Spinal cord (tissue), 10 donors: ENCODE measurements around the gene GUCY2C. TPM values are rescaled to one million over a fixed set of nuclear protein-coding genes. Genes with fewer than 3 reads are reported as not detected.
A peak's percentile ranks its signal among the peaks of the same experiment; 100 is the strongest.

Experiments
- DNase-seq, 6 donors: peaks; one replicate each; pipeline versions ENCODE4 v3.0.0 to v3.0.0-alpha.2; 2013 to 2015; ENCODE audit warnings: low spot score in 6 of 6, low read depth in 4 of 6
- H3K27ac ChIP-seq: one replicate; pipeline ENCODE4 v1.5.1; 2013; ENCODE audit warnings: low read depth, low read length, control low read depth
- H3K27me3 ChIP-seq: one replicate; pipeline ENCODE4 v1.6.1; 2013; ENCODE audit warnings: low read length; ENCODE audit not compliant: control insufficient read depth, insufficient read depth
- H3K36me3 ChIP-seq: one replicate; pipeline ENCODE4 v1.6.1; 2013; ENCODE audit warnings: low read length; ENCODE audit not compliant: control insufficient read depth, insufficient read depth
- H3K4me1 ChIP-seq: one replicate; pipeline ENCODE4 v1.6.1; 2013; ENCODE audit warnings: low read length; ENCODE audit not compliant: control insufficient read depth, insufficient read depth
- H3K4me3 ChIP-seq: one replicate; pipeline ENCODE4 v1.5.1; 2013; ENCODE audit warnings: low read depth, low read length, control low read depth
- H3K9me3 ChIP-seq: one replicate; pipeline ENCODE4 v1.6.1; 2013; ENCODE audit warnings: low read length; ENCODE audit not compliant: control insufficient read depth, insufficient read depth
- WGBS: methylation state at CpG from one replicate; pipeline ENCODE4 v1.1.5; 2013; ENCODE audit warnings: missing lambda C conversion rate; ENCODE audit not compliant: insufficient coverage; 5-methylcytosine and 5-hydroxymethylcytosine counted together
- polyA plus RNA-seq, 2 donors: library from polyadenylated mRNA; unstranded; fragments of 120-200 nt; gene quantifications; one replicate each; pipeline ENCODE4 v1.2.1, GENCODE V29; 2013; ENCODE audit not compliant: insufficient read length in 2 of 2
- total RNA-seq, 2 donors: library from RNA; depleted of rRNA in 1 of 2; stranded (reverse); fragments of 120-200 nt in 1 of 2; fragments of >200 nt in 1 of 2; gene quantifications; one replicate each; pipeline versions ENCODE4 v1.2.3 to v1.2.4, GENCODE V29; 2013 to 2014
- donor health status: healthy.

Gene GUCY2C
- total and polyA plus RNA-seq, 4 donors, result 0.10 to 0.27 (median 0.16) TPM; not detected in 1

- no peak for DNase-seq
- Histone ChIP-seq H3K27ac (no peak overlapping the region), H3K36me3 (no peaks in the 10 kb centered on the region), H3K4me3 (no peak overlapping the region), H3K4me1 (no peaks in the 10 kb centered on the region), H3K27me3 (no peaks in the 10 kb centered on the region), H3K9me3 (no peaks in the 10 kb centered on the region)
- WGBS, result 67% methylated on average over 2 of the region's 3 CpGs
These were observed 107.8 kb downstream of the GUCY2C start for GRCh38 chr12:14588571-14588970.

- Histone ChIP-seq H3K27me3 (no peaks in the 10 kb centered on the region), H3K36me3 (no peaks in the 10 kb centered on the region), H3K4me1 (no peaks in the 10 kb centered on the region), H3K27ac (no peak overlapping the region), H3K9me3 (no peaks in the 10 kb centered on the region), H3K4me3 (no peak overlapping the region)
- WGBS, result 89% methylated on average over 8 of the region's 8 CpGs
- no peak for DNase-seq
These were observed 117.8 kb downstream of the GUCY2C start for GRCh38 chr12:14578646-14579045.

- Histone ChIP-seq H3K9me3 (no peaks in the 10 kb centered on the region), H3K4me1 (no peaks in the 10 kb centered on the region), H3K4me3 (no peak overlapping the region), H3K27me3 (no peaks in the 10 kb centered on the region), H3K36me3 (no peaks in the 10 kb centered on the region), H3K27ac (no peak overlapping the region)
- no peak for DNase-seq
- WGBS, result no CpG with 5 or more reads among the region's 1 CpG
These were observed 119.1 kb downstream of the GUCY2C start for GRCh38 chr12:14577344-14577743.

GRCh38 chr12:14576896-14577295, 119.5 kb downstream of the GUCY2C start:
- Histone ChIP-seq H3K36me3 (no peaks in the 10 kb centered on the region), H3K4me1 (no peaks in the 10 kb centered on the region), H3K4me3 (no peak overlapping the region), H3K27me3 (no peaks in the 10 kb centered on the region), H3K9me3 (no peaks in the 10 kb centered on the region), H3K27ac (no peak overlapping the region)
- WGBS, result 89% methylated on average over 4 of the region's 8 CpGs
- no peak for DNase-seq

- WGBS, result no CpG with 5 or more reads among the region's 1 CpG
- H3K36me3 ChIP-seq, result no peaks in the 10 kb centered on the region
These were observed 120.8 kb downstream of the GUCY2C start for GRCh38 chr12:14575585-14575984.

GRCh38 chr12:14573118-14573517, 123.3 kb downstream of the GUCY2C start:
- no peak overlapping the region for H3K4me3 ChIP-seq
- 78% methylated on average over 5 of the region's 5 CpGs for WGBS
- DNase-seq, result peak in 2 of 6 donors; percentile 11 to 17
- H3K9me3 ChIP-seq, result no peaks in the 10 kb centered on the region
- no peaks in the 10 kb centered on the region for H3K36me3 ChIP-seq
- peaks cover under 1% of the 10 kb centered on the region for H3K4me1 ChIP-seq
- H3K27ac ChIP-seq, result no peak overlapping the region
- peaks cover under 1% of the 10 kb centered on the region for H3K27me3 ChIP-seq

More at GRCh38 chr12:14575585-14575984, 120.8 kb downstream of the GUCY2C start:
- Histone ChIP-seq H3K27me3 (no peaks in the 10 kb centered on the region), H3K4me1 (no peaks in the 10 kb centered on the region), H3K27ac (no peak overlapping the region), H3K9me3 (no peaks in the 10 kb centered on the region), H3K4me3 (no peak overlapping the region)
- no peak for DNase-seq

GRCh38 chr12:14572401-14572800, 124.0 kb downstream of the GUCY2C start:
- Histone ChIP-seq H3K9me3 (no peaks in the 10 kb centered on the region), H3K36me3 (no peaks in the 10 kb centered on the region), H3K4me3 (no peak overlapping the region), H3K27ac (no peak overlapping the region), H3K27me3 (peaks cover 6% of the 10 kb centered on the region), H3K4me1 (peaks cover 6% of the 10 kb centered on the region)
- WGBS, result no CpG with 5 or more reads among the region's 4 CpGs
- DNase-seq, result no peak

GRCh38 chr12:14571779-14572178, 124.6 kb downstream of the GUCY2C start:
- no CpG with 5 or more reads among the region's 3 CpGs for WGBS

GRCh38 chr12:14570231-14570630, 126.2 kb downstream of the GUCY2C start:
- no CpG with 5 or more reads among the region's 1 CpG for WGBS
- Histone ChIP-seq H3K4me1 (peaks cover 12% of the 10 kb centered on the region), H3K27me3 (peaks cover 11% of the 10 kb centered on the region), H3K4me3 (no peak overlapping the region), H3K36me3 (no peaks in the 10 kb centered on the region), H3K9me3 (no peaks in the 10 kb centered on the region), H3K27ac (no peak overlapping the region)
- no peak for DNase-seq

More at GRCh38 chr12:14571779-14572178, 124.6 kb downstream of the GUCY2C start:
- Histone ChIP-seq H3K9me3 (no peaks in the 10 kb centered on the region), H3K36me3 (no peaks in the 10 kb centered on the region), H3K4me1 (peaks cover 11% of the 10 kb centered on the region), H3K27me3 (peaks cover 11% of the 10 kb centered on the region), H3K27ac (no peak overlapping the region), H3K4me3 (no peak overlapping the region)
- DNase-seq, result no peak

- peak within 1 kb of the TSS; percentile 42 for H3K27ac ChIP-seq
- H3K4me3 ChIP-seq, result peak within 1 kb of the TSS; percentile 51
- no peaks in the 10 kb centered on the region for H3K36me3 ChIP-seq
- H3K9me3 ChIP-seq, result no peaks in the 10 kb centered on the region
- H3K27me3 ChIP-seq, result peaks cover 11% of the 10 kb centered on the region
- peaks cover 12% of the 10 kb centered on the region for H3K4me1 ChIP-seq
- peak in 5 of 6 donors; percentile 18 to 65 (median 36) for DNase-seq
- 3% methylated on average over 76 of the region's 76 CpGs for WGBS
These were observed 128.8 kb downstream of the GUCY2C start, which contains the start of gene PLBD1 for GRCh38 chr12:14567351-14568162. TSS of gene PLBD1 (minus strand) at chr12:14567883. CDS start at chr12:14567696, 187 bp downstream.
